DOHH2 (cell line): ENCODE measurements around the gene ERC2.

ENCODE experiments used
- H3F3A ChIP-seq: fragments of 200-600 bp; sonication (generic), shearing (Covaris generic); 2 replicates; pipeline ENCODE4 v1.6.0; 2016; ENCODE audit warnings: antibody characterized with exemption, mild to moderate bottlenecking; ENCODE audit not compliant: control insufficient read depth, insufficient read depth
- H3K27ac ChIP-seq: fragments of 200-600 bp; sonication (generic); 2 replicates; pipeline ENCODE4 v1.5.1; 2014; ENCODE audit warnings: low read depth, mild to moderate bottlenecking, low read length, moderate library complexity
- H3K27me3 ChIP-seq: fragments of 200-600 bp; sonication (generic); 2 replicates; pipeline ENCODE4 v1.6.1; 2014; ENCODE audit warnings: mild to moderate bottlenecking, low read length, mixed read lengths; ENCODE audit not compliant: control insufficient read depth
- H3K36me3 ChIP-seq: fragments of 200-600 bp; sonication (generic); 2 replicates; pipeline ENCODE4 v1.6.1; 2014; ENCODE audit warnings: mild to moderate bottlenecking, low read length, moderate library complexity, mixed read lengths; ENCODE audit not compliant: control insufficient read depth
- H3K4me1 ChIP-seq: fragments of 200-600 bp; sonication (generic); 2 replicates; pipeline ENCODE4 v1.6.1; 2014; ENCODE audit warnings: mild to moderate bottlenecking, low read length, mixed read lengths; ENCODE audit not compliant: control insufficient read depth
- H3K4me2 ChIP-seq: fragments of 200-600 bp; sonication (generic); 2 replicates; pipeline ENCODE4 v1.6.0; 2014; ENCODE audit warnings: mild to moderate bottlenecking, low read length, moderate library complexity
- H3K4me3 ChIP-seq: fragments of 200-600 bp; sonication (generic); 2 replicates; pipeline ENCODE4 v1.5.1; 2014; ENCODE audit warnings: mild to moderate bottlenecking, low read length, mixed read lengths
- H3K79me2 ChIP-seq: fragments of 200-600 bp; sonication (generic); 2 replicates; pipeline ENCODE4 v1.6.1; 2014; ENCODE audit warnings: mild to moderate bottlenecking, low read length, mixed read lengths; ENCODE audit not compliant: control insufficient read depth
- H3K9me2 ChIP-seq: fragments of 200-600 bp; sonication (generic); replicated peaks from 2 replicates; pipeline ENCODE4 v1.6.1; 2014; ENCODE audit warnings: mild to moderate bottlenecking, low read length, mixed read lengths; ENCODE audit not compliant: control insufficient read depth
- H3K9me3 ChIP-seq: fragments of 200-600 bp; sonication (generic); 2 replicates; pipeline ENCODE4 v1.6.1; 2014; ENCODE audit warnings: antibody characterized with exemption, low read length, mixed read lengths; ENCODE audit not compliant: control insufficient read depth, insufficient read depth
- H4K20me1 ChIP-seq: fragments of 200-600 bp; sonication (generic); 2 replicates; pipeline ENCODE4 v1.6.0; 2014; ENCODE audit warnings: low read depth, mild to moderate bottlenecking, antibody characterized with exemption, low read length, moderate library complexity; ENCODE audit not compliant: control insufficient read depth, insufficient read depth
- CTCF ChIP-seq: fragments of 200-600 bp; sonication (generic); IDR thresholded peaks from one replicate; pipeline ENCODE4 v1.5.1; 2014; ENCODE audit warnings: antibody characterized with exemption, mild to moderate bottlenecking, low read depth, low read length; ENCODE audit not compliant: poor library complexity, severe bottlenecking
- EZH2phosphoT487 ChIP-seq: fragments of 200-600 bp; sonication (generic); IDR thresholded peaks from 2 replicates; pipeline ENCODE4 v1.6.1; 2017; ENCODE audit warnings: borderline replicate concordance, mild to moderate bottlenecking, antibody characterized with exemption, low read length, moderate library complexity, mixed read lengths

The ERC2 gene

GRCh38 chr3:55591888-55592287, 876.4 kb downstream of the ERC2 start:
- Histone ChIP-seq H3K9me3 (no peaks in the 10 kb centered on the region), H3K27ac (no peak overlapping the region), H3K9me2 (no peaks in the 10 kb centered on the region), H3K36me3 (no peaks in the 10 kb centered on the region), H3K79me2 (no peaks in the 10 kb centered on the region), H4K20me1 (no peaks in the 10 kb centered on the region), H3F3A (no peaks in the 10 kb centered on the region), H3K4me2 (no peak overlapping the region), H3K27me3 (no peaks in the 10 kb centered on the region), H3K4me1 (no peaks in the 10 kb centered on the region), H3K4me3 (no peak overlapping the region)
- no peak for TF ChIP-seq EZH2phosphoT487

GRCh38 chr3:55588146-55588765, 880.0 kb downstream of the ERC2 start:
- no peaks in the 10 kb centered on the region for H3K79me2 ChIP-seq

GRCh38 chr3:55585856-55586255, 882.4 kb downstream of the ERC2 start:
- Histone ChIP-seq H3K9me3 (no peaks in the 10 kb centered on the region; the same call in 1 of the 2 replicates), H3K79me2 (no peaks in the 10 kb centered on the region), H3K4me2 (no peak overlapping the region), H3K9me2 (no peaks in the 10 kb centered on the region), H3K27ac (no peak overlapping the region), H3K4me1 (no peaks in the 10 kb centered on the region), H3K4me3 (no peak overlapping the region), H3K36me3 (no peaks in the 10 kb centered on the region), H3F3A (no peaks in the 10 kb centered on the region), H3K27me3 (no peaks in the 10 kb centered on the region), H4K20me1 (no peaks in the 10 kb centered on the region)
- no peak for TF ChIP-seq EZH2phosphoT487
- TF ChIP-seq CTCF, result no peak

More at GRCh38 chr3:55588146-55588765, 880.0 kb downstream of the ERC2 start:
- no peaks in the 10 kb centered on the region for H4K20me1 ChIP-seq
- no peaks in the 10 kb centered on the region for H3K36me3 ChIP-seq
- no peak overlapping the region for H3K4me2 ChIP-seq
- no peaks in the 10 kb centered on the region for H3K27me3 ChIP-seq
- H3K27ac ChIP-seq, result no peak overlapping the region
- H3K4me1 ChIP-seq, result no peaks in the 10 kb centered on the region
- H3K9me3 ChIP-seq, result no peaks in the 10 kb centered on the region; the same call in 1 of the 2 replicates
- H3K9me2 ChIP-seq, result no peaks in the 10 kb centered on the region
- no peak overlapping the region for H3K4me3 ChIP-seq
- H3F3A ChIP-seq, result no peaks in the 10 kb centered on the region
- TF ChIP-seq EZH2phosphoT487 (no peak), CTCF (no peak)

- Histone ChIP-seq H3K27me3 (no peaks in the 10 kb centered on the region), H3K36me3 (no peaks in the 10 kb centered on the region), H3K9me2 (no peaks in the 10 kb centered on the region), H3F3A (no peaks in the 10 kb centered on the region), H3K4me1 (no peaks in the 10 kb centered on the region), H3K79me2 (no peaks in the 10 kb centered on the region), H3K4me2 (no peak overlapping the region), H3K27ac (no peak overlapping the region), H4K20me1 (no peaks in the 10 kb centered on the region), H3K9me3 (no peaks in the 10 kb centered on the region; the same call in 1 of the 2 replicates), H3K4me3 (no peak overlapping the region)
- TF ChIP-seq EZH2phosphoT487, result no peak
Observed at GRCh38 chr3:55584716-55585368, 883.4 kb downstream of the ERC2 start.
